ENCODE data around the gene CHRNA5. TPM values are rescaled to one million over a fixed set of nuclear protein-coding genes. Genes with fewer than 3 reads are reported as not detected.
"Not testable (repeated sequence)": the region's sequence is repeated elsewhere in the genome, so short reads cannot be mapped to it uniquely, and the experiment has no call there.

Gene CHRNA5
- polyA plus RNA-seq (2013, experiment 1 of 2) = 0.94 TPM
- polyA plus RNA-seq (2013, experiment 2 of 2) = 0.64 TPM

GRCh38 chr15:78565097-78565950 lies at the start of gene CHRNA5:
TSS of gene CHRNA5 (plus strand) at chr15:78565520. CDS start at chr15:78565720, 200 bp downstream.
- H3K79me1 ChIP-seq (replicated peaks; ENCODE audit: low read length, poor library complexity, severe bottlenecking) = no peaks in the 10 kb centered on the region
- no peak within 1 kb of the TSS for H2BK120ac ChIP-seq (ENCODE audit: low read depth, low read length)
- peak within 1 kb of the TSS; percentile 73 to 82 for H3K4me3 ChIP-seq (ENCODE audit: insufficient read depth in 1 of 2, low read depth in 1 of 2, low read length in 2 of 2)
- no peaks in the 10 kb centered on the region for H3K36me3 ChIP-seq (ENCODE audit: control insufficient read depth in 1 of 2, insufficient read depth in 2 of 2, low read depth in 1 of 2, low read length in 2 of 2)
- peak within 1 kb of the TSS; percentile 83 for H2AFZ ChIP-seq (ENCODE audit: low read depth, low read length)
- peak within 1 kb of the TSS; percentile 61 for H3K9ac ChIP-seq (ENCODE audit: low read length)
- no peaks in the 10 kb centered on the region for H3K9me3 ChIP-seq (ENCODE audit: control insufficient read depth, low read length)
- no peak within 1 kb of the TSS for H4K91ac ChIP-seq (ENCODE audit: low read length)
- no peak within 1 kb of the TSS for H2BK15ac ChIP-seq (ENCODE audit: low read depth, poor library complexity, severe bottlenecking)
- H3K27me3 ChIP-seq (ENCODE audit: control insufficient read depth in 1 of 2, insufficient read depth in 1 of 2, low read length in 2 of 2) = peaks cover 3 to 40% of the 10 kb centered on the region in 2 experiments
- H3K4ac ChIP-seq (ENCODE audit: low read depth in 1 of 2, low read length in 2 of 2) = no peak within 1 kb of the TSS
- H3K4me1 ChIP-seq (ENCODE audit: control insufficient read depth, insufficient read depth, low read depth, low read length) = peaks cover 6% of the 10 kb centered on the region
- H3K4me2 ChIP-seq (ENCODE audit: low read length, poor library complexity, severe bottlenecking) = peak within 1 kb of the TSS; percentile 96
- no peak within 1 kb of the TSS for H4K8ac ChIP-seq (ENCODE audit: low read length)
- WGBS = under 1% methylated on average over 61 of the region's 75 CpGs
- H3K27ac ChIP-seq (ENCODE audit: low read length, poor library complexity, severe bottlenecking) = no peak within 1 kb of the TSS
- H2BK12ac ChIP-seq (ENCODE audit: low read length in 2 of 2) = no peak within 1 kb of the TSS
- H2BK5ac ChIP-seq (ENCODE audit: low read depth, low read length, poor library complexity, severe bottlenecking) = no peak within 1 kb of the TSS
- peak; percentile 87 for DNase-seq
- no peak within 1 kb of the TSS for H2AK5ac ChIP-seq (ENCODE audit: low read length, severe bottlenecking)
- H3K23ac ChIP-seq (ENCODE audit: low read length in 2 of 2) = peak within 1 kb of the TSS in 1 of 2 experiments; percentile 54
- H3K18ac ChIP-seq (ENCODE audit: low read depth in 1 of 2, low read length in 2 of 2) = peak within 1 kb of the TSS in 1 of 2 experiments; percentile 48
- H3K14ac ChIP-seq (ENCODE audit: low read length in 2 of 2) = no peak within 1 kb of the TSS

GRCh38 chr15:78520035-78520434 lies 45.3 kb upstream of the CHRNA5 start:
- H3K4me1 ChIP-seq (ENCODE audit: control insufficient read depth, insufficient read depth, low read depth, low read length); H2BK12ac ChIP-seq (ENCODE audit: low read length in 2 of 2); H4K8ac ChIP-seq (ENCODE audit: low read length); H3K79me1 ChIP-seq (replicated peaks; ENCODE audit: low read length, poor library complexity, severe bottlenecking); H2AFZ ChIP-seq (ENCODE audit: low read depth, low read length); H2BK120ac ChIP-seq (ENCODE audit: low read depth, low read length); H3K27ac ChIP-seq (ENCODE audit: low read length, poor library complexity, severe bottlenecking); H2BK15ac ChIP-seq (ENCODE audit: low read depth, poor library complexity, severe bottlenecking); H4K91ac ChIP-seq (ENCODE audit: low read length); H3K23ac ChIP-seq (ENCODE audit: low read length in 2 of 2); H3K4me2 ChIP-seq (ENCODE audit: low read length, poor library complexity, severe bottlenecking); H3K4me3 ChIP-seq (ENCODE audit: insufficient read depth in 1 of 2, low read depth in 1 of 2, low read length in 2 of 2); H3K4ac ChIP-seq (ENCODE audit: low read depth in 1 of 2, low read length in 2 of 2); H3K27me3 ChIP-seq (ENCODE audit: control insufficient read depth in 1 of 2, insufficient read depth in 1 of 2, low read length in 2 of 2); H3K9ac ChIP-seq (ENCODE audit: low read length); H3K9me3 ChIP-seq (ENCODE audit: control insufficient read depth, low read length); H3K36me3 ChIP-seq (ENCODE audit: control insufficient read depth in 1 of 2, insufficient read depth in 2 of 2, low read depth in 1 of 2, low read length in 2 of 2); DNase-seq; H2AK5ac ChIP-seq (ENCODE audit: low read length, severe bottlenecking); H3K18ac ChIP-seq (ENCODE audit: low read depth in 1 of 2, low read length in 2 of 2); H2BK5ac ChIP-seq (ENCODE audit: low read depth, low read length, poor library complexity, severe bottlenecking); H3K14ac ChIP-seq (ENCODE audit: low read length in 2 of 2): not testable (repeated sequence)
- 100% methylated on average over 1 of the region's 3 CpGs for WGBS

GRCh38 chr15:78524230-78524629 lies 41.1 kb upstream of the CHRNA5 start:
- H2AFZ ChIP-seq (ENCODE audit: low read depth, low read length) = no peak overlapping the region
- no peaks in the 10 kb centered on the region for H3K79me1 ChIP-seq (replicated peaks; ENCODE audit: low read length, poor library complexity, severe bottlenecking)
- no peak overlapping the region for H2BK12ac ChIP-seq (ENCODE audit: low read length in 2 of 2)
- no peak overlapping the region for H4K91ac ChIP-seq (ENCODE audit: low read length)
- no peak overlapping the region for H3K9ac ChIP-seq (ENCODE audit: low read length)
- 74% methylated on average over 5 of the region's 5 CpGs for WGBS
- no peak overlapping the region for H2BK120ac ChIP-seq (ENCODE audit: low read depth, low read length)
- no peaks in the 10 kb centered on the region for H3K4me1 ChIP-seq (ENCODE audit: control insufficient read depth, insufficient read depth, low read depth, low read length)
- no peak overlapping the region for H2BK15ac ChIP-seq (ENCODE audit: low read depth, poor library complexity, severe bottlenecking)
- H3K27me3 ChIP-seq (ENCODE audit: control insufficient read depth in 1 of 2, insufficient read depth in 1 of 2, low read length in 2 of 2) = no peaks in the 10 kb centered on the region
- no peak overlapping the region for H3K4ac ChIP-seq (ENCODE audit: low read depth in 1 of 2, low read length in 2 of 2)
- H4K8ac ChIP-seq (ENCODE audit: low read length) = no peak overlapping the region
- no peak overlapping the region for H2BK5ac ChIP-seq (ENCODE audit: low read depth, low read length, poor library complexity, severe bottlenecking)
- DNase-seq = no peak
- H3K4me3 ChIP-seq (ENCODE audit: insufficient read depth in 1 of 2, low read depth in 1 of 2, low read length in 2 of 2) = no peak overlapping the region
- H2AK5ac ChIP-seq (ENCODE audit: low read length, severe bottlenecking) = no peak overlapping the region
- no peak overlapping the region for H3K18ac ChIP-seq (ENCODE audit: low read depth in 1 of 2, low read length in 2 of 2)
- no peak overlapping the region for H3K4me2 ChIP-seq (ENCODE audit: low read length, poor library complexity, severe bottlenecking)
- no peak overlapping the region for H3K27ac ChIP-seq (ENCODE audit: low read length, poor library complexity, severe bottlenecking)
- H3K9me3 ChIP-seq (ENCODE audit: control insufficient read depth, low read length) = no peaks in the 10 kb centered on the region
- no peak overlapping the region for H3K23ac ChIP-seq (ENCODE audit: low read length in 2 of 2)
- no peak overlapping the region for H3K14ac ChIP-seq (ENCODE audit: low read length in 2 of 2)
- no peaks in the 10 kb centered on the region for H3K36me3 ChIP-seq (ENCODE audit: control insufficient read depth in 1 of 2, insufficient read depth in 2 of 2, low read depth in 1 of 2, low read length in 2 of 2)

- no peak overlapping the region for H3K27ac ChIP-seq (ENCODE audit: low read length, poor library complexity, severe bottlenecking)
- H3K14ac ChIP-seq (ENCODE audit: low read length in 2 of 2) = no peak overlapping the region
- no peak overlapping the region for H2BK12ac ChIP-seq (ENCODE audit: low read length in 2 of 2)
- no peaks in the 10 kb centered on the region for H3K36me3 ChIP-seq (ENCODE audit: control insufficient read depth in 1 of 2, insufficient read depth in 2 of 2, low read depth in 1 of 2, low read length in 2 of 2)
- H4K8ac ChIP-seq (ENCODE audit: low read length) = no peak overlapping the region
- H3K4me3 ChIP-seq (ENCODE audit: insufficient read depth in 1 of 2, low read depth in 1 of 2, low read length in 2 of 2) = no peak overlapping the region
- no peaks in the 10 kb centered on the region for H3K9me3 ChIP-seq (ENCODE audit: control insufficient read depth, low read length)
- no peak overlapping the region for H2BK5ac ChIP-seq (ENCODE audit: low read depth, low read length, poor library complexity, severe bottlenecking)
- H3K4me1 ChIP-seq (ENCODE audit: control insufficient read depth, insufficient read depth, low read depth, low read length) = no peaks in the 10 kb centered on the region
- no peak overlapping the region for H3K18ac ChIP-seq (ENCODE audit: low read depth in 1 of 2, low read length in 2 of 2)
- H2BK120ac ChIP-seq (ENCODE audit: low read depth, low read length) = no peak overlapping the region
- 91% methylated on average over 4 of the region's 5 CpGs for WGBS
- no peak overlapping the region for H3K9ac ChIP-seq (ENCODE audit: low read length)
- no peaks in the 10 kb centered on the region for H3K27me3 ChIP-seq (ENCODE audit: control insufficient read depth in 1 of 2, insufficient read depth in 1 of 2, low read length in 2 of 2)
- no peaks in the 10 kb centered on the region for H3K79me1 ChIP-seq (replicated peaks; ENCODE audit: low read length, poor library complexity, severe bottlenecking)
- H3K4ac ChIP-seq (ENCODE audit: low read depth in 1 of 2, low read length in 2 of 2) = no peak overlapping the region
- no peak overlapping the region for H3K4me2 ChIP-seq (ENCODE audit: low read length, poor library complexity, severe bottlenecking)
- no peak overlapping the region for H2AFZ ChIP-seq (ENCODE audit: low read depth, low read length)
- H2BK15ac ChIP-seq (ENCODE audit: low read depth, poor library complexity, severe bottlenecking) = no peak overlapping the region
- H2AK5ac ChIP-seq (ENCODE audit: low read length, severe bottlenecking) = no peak overlapping the region
- DNase-seq = no peak
- H3K23ac ChIP-seq (ENCODE audit: low read length in 2 of 2) = no peak overlapping the region
- H4K91ac ChIP-seq (ENCODE audit: low read length) = no peak overlapping the region
Measured at GRCh38 chr15:78527325-78527724, 38.0 kb upstream of the CHRNA5 start.

Measured in mesenchymal stem cell (in vitro differentiated cells and primary cell).